Mucosa of descending colon (tissue), 3 donors: Measurements from ENCODE around the gene PTPRM. TPM values are rescaled to one million over a fixed set of nuclear protein-coding genes. Genes with fewer than 3 reads are reported as not detected.

Source experiments
- ATAC-seq: fragments of 200-7000 bp; cut with Tn5 transposase; one replicate; pipeline ENCODE4 v1.9.1; 2020; ENCODE audit warnings: mild to moderate bottlenecking, moderate library complexity
- DNase-seq, 3 donors: peaks; one replicate each; pipeline ENCODE4 v3.0.0-alpha.2; 2020
- H3K36me3 ChIP-seq: fragments of 200-600 bp; one replicate; pipeline ENCODE4 v1.8.0; 2021; ENCODE audit warnings: low read depth, mild to moderate bottlenecking
- H3K4me1 ChIP-seq: fragments of 200-600 bp; one replicate; pipeline ENCODE4 v1.8.0; 2021; ENCODE audit warnings: low read depth, mild to moderate bottlenecking
- H3K4me3 ChIP-seq: fragments of 200-600 bp; one replicate; pipeline ENCODE4 v1.8.0; 2021; ENCODE audit warnings: mild to moderate bottlenecking
- H3K9me3 ChIP-seq: fragments of 200-600 bp; one replicate; pipeline ENCODE4 v1.8.0; 2021; ENCODE audit warnings: mild to moderate bottlenecking
- intact Hi-C, 2 donors: fragments of 100-400 bp; cut with DNase I in 1 of 2; cut with micrococcal nuclease in 1 of 2; formaldehyde crosslinking; loops; one replicate each; pipeline versions ENCODE4 v1.11.0 to v1.11.1; 2022; cut with DNase I, micrococcal nuclease
- total RNA-seq, 3 donors: library from RNA; stranded (reverse); fragmentation: NEBNext Ultra II Directional in 2 of 3; extraction: Animal tissue kit (Norgen Biotek cat#: 25700) in 2 of 3; gene quantifications; one replicate each; pipeline versions ENCODE4 v1.2.1 to v1.2.4, GENCODE V29; 2021 to 2023
- TF ChIP-seq, protein P1 (sequence below): fragments of 200-600 bp; IDR thresholded peaks from one replicate; pipeline ENCODE4 v1.8.0; 2022; ENCODE audit warnings: antibody characterized with exemption, mild to moderate bottlenecking
- donor health status: DM: no; HTN: no; CAD: no; lungs with moderate emphysema.
- donor health status: DM: no; HTN: no; CAD: no.
- donor health status: DM: no; HTN: yes; CAD: no.

PTPRM gene
- total RNA-seq, 3 donors from 2014 or later: 15.3 to 41.1 (median 19.6) TPM

DNA sequence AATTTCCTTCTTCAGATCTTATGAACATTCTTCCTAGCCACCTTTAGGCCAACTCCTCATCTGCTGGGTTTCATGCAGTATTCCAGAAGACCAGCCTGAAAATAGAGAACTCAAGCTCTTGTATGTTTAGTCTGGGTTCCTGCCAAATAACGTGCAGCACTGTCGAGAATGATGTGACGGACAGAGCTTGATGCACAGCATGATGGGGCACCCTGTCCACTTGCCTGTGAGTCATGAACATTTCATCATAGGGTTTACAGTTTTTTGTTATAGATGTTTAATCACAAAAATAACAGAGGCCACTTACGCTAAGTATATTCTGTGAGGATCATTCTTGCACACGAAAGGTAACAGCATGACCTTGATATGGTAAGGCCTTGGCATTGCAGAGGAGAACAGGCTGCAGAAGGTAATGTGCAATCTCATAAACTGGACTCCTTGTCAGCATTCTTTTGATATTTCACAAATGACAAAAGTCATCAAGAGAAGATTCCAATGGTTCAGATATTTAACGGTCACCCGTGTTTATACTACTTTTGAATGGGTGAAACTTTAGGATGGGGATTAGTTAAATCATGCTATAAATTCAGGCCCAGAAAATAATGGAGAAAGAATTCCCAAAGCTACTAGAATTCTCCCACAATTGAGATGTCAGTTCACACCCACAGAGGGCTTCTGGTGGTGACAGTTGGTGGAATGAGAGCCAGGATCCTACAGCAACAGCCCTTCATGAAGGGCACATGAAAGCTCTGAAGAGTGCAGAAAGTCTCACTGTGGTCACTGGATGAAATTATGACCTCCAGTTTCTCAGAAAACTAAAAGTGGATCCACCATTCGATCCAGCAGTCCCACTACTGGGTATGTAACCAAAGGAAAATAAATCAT is 646.0 kb downstream of the PTPRM start:
- DNase-seq (no peak), ATAC-seq (no peak)
- Histone ChIP-seq H3K4me3 (no peak overlapping the region), H3K9me3 (no peaks in the 10 kb centered on the region), H3K36me3 (no peaks in the 10 kb centered on the region), H3K4me1 (no peaks in the 10 kb centered on the region)
- intact Hi-C loops: no loop called here
- TF ChIP-seq, protein P1, sequence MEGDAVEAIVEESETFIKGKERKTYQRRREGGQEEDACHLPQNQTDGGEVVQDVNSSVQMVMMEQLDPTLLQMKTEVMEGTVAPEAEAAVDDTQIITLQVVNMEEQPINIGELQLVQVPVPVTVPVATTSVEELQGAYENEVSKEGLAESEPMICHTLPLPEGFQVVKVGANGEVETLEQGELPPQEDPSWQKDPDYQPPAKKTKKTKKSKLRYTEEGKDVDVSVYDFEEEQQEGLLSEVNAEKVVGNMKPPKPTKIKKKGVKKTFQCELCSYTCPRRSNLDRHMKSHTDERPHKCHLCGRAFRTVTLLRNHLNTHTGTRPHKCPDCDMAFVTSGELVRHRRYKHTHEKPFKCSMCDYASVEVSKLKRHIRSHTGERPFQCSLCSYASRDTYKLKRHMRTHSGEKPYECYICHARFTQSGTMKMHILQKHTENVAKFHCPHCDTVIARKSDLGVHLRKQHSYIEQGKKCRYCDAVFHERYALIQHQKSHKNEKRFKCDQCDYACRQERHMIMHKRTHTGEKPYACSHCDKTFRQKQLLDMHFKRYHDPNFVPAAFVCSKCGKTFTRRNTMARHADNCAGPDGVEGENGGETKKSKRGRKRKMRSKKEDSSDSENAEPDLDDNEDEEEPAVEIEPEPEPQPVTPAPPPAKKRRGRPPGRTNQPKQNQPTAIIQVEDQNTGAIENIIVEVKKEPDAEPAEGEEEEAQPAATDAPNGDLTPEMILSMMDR: no peak

DNA sequence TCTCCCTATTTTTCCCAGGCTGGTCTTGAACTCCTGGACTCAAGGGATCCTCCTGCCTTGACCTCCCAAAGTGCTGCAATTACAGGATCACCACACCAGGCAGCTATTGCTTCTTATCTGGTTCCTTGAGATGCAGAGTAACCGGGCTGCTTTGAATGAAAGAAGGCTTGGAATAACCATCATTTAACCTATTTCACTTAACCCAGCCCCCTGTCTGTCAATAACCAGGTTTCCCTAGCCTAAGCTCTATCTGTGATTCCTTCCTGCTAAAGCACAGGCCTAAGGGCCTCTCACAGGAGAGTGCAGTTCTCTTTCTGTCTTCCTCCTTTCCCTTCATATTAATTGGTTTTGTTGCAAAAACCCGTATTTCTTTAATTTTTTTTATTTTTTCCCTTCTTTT is 648.6 kb downstream of the PTPRM start:
- H3K9me3 ChIP-seq: no peaks in the 10 kb centered on the region
- H3K4me3 ChIP-seq: no peak overlapping the region
- H3K36me3 ChIP-seq: no peaks in the 10 kb centered on the region
- no peak for ATAC-seq
- H3K4me1 ChIP-seq: no peaks in the 10 kb centered on the region
- intact Hi-C loops: no loop called here
- DNase-seq: no peak
- TF ChIP-seq, protein P1: no peak

DNA sequence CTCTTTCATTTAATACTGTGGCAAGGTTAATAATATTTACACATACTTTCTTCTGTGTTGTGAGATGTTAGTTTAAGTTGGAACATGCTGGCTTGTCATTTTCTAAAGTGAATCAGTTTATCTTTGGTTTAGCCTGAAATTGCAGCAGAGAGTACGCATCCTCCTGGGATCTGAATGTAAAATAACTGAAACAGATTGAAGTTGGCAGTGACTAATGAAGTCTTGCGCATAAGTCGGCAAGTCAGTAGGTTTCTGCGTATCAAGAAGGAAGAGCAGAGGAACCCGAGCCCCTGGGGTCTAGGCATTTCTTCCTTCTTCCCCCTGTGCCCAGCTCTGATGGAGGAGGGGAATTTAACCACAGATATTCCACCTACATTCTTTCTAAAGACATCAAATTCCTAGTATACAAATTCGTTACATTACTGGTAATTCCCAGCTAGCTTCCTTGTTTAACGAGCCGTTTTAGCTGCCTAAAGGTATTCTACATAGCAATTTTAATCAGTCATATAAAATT is 650.0 kb downstream of the PTPRM start:
- intact Hi-C loops: no loop called here
- no peak overlapping the region for H3K4me3 ChIP-seq
- no peak for DNase-seq
- TF ChIP-seq, protein P1: no peak
- no peaks in the 10 kb centered on the region for H3K4me1 ChIP-seq
- no peaks in the 10 kb centered on the region for H3K9me3 ChIP-seq
- no peak for ATAC-seq
- H3K36me3 ChIP-seq: no peaks in the 10 kb centered on the region

DNA sequence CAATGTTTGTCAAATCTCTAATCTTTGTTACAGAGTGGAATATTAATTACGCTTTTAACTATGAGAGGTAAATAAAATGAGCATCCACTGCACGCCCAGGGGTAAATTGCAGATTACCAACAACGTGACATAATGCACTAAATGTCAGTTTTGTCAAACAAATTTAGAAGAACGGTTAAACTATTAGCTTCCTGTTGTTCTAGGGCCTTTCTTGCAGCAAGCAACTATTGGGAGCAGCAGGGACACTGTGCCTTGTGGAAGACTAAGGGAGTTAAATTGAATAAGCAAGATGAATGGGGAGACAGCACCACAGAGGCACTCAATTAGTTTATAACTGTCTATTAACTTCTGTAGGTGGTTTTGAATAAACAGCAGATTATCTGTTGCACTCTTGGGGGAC is 651.1 kb downstream of the PTPRM start:
- Histone ChIP-seq H3K4me3 (no peak overlapping the region), H3K36me3 (no peaks in the 10 kb centered on the region), H3K4me1 (no peaks in the 10 kb centered on the region), H3K9me3 (no peaks in the 10 kb centered on the region)
- DNase-seq (no peak), ATAC-seq (no peak)
- TF ChIP-seq, protein P1: no peak
- intact Hi-C loops: no loop called here

DNA sequence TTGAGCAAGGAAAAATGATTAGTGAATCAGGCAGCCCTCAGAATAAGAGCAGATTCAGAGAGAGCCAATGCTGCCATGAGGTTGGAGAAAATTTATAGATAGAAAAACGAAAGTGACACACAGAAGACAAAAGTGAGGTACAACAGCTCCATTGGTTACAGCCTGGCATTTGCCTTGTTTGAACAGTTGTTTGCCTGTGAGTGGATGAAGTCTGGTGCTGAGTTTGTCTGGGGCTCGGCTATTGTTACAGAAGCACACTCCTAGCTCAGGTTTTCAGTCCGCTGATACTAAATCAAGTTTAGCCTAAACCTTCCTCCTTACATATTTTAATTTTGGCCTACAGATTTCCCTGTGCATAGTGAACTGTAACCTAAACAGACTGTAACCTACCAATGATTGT is 654.3 kb downstream of the PTPRM start:
- DNase-seq: no peak
- no peak for ATAC-seq
- TF ChIP-seq, protein P1: no peak
- Histone ChIP-seq H3K36me3 (no peaks in the 10 kb centered on the region), H3K9me3 (peaks cover 5% of the 10 kb centered on the region), H3K4me3 (no peak overlapping the region), H3K4me1 (no peaks in the 10 kb centered on the region)
- intact Hi-C loops: no loop called here
